ENCODE data around the gene BCLAF1.

GRCh38 chr6:136208783-136209182 is 80.9 kb downstream of the BCLAF1 start:
- no peak for TF ChIP-seq POLR2A (IDR thresholded peaks at IDR 0.05; ENCODE audit: low read length)
- TF ChIP-seq GATA1 (IDR thresholded peaks at IDR 0.05; ENCODE audit: low read depth, low read length) = no peak
